ENCODE measurements around the gene KRT71.
A peak's percentile ranks its signal among the peaks of the same experiment; 100 is the strongest.

KRT71 gene

DNA sequence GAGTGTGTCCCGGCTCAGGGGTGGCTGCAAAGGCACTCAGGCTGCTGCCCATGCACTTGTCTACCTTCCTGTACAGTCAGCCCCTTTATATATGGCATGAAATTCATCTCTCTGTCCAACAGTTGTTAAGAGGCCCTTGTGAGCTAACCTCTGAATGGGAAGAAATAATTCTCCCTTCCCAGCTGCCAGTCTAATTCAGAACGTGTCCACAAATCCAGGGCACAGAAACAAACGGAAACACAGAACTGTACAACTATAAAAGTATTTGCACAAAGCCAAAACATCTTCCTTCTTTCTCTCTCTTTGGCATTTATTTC is 33.6 kb downstream of the KRT71 start:
- no peak for DNase-seq (ENCODE audit: low read depth)
- no peak overlapping the region for H3K4me3 ChIP-seq (replicated peaks; ENCODE audit: low read depth, low read length)
- TF ChIP-seq, protein P1, sequence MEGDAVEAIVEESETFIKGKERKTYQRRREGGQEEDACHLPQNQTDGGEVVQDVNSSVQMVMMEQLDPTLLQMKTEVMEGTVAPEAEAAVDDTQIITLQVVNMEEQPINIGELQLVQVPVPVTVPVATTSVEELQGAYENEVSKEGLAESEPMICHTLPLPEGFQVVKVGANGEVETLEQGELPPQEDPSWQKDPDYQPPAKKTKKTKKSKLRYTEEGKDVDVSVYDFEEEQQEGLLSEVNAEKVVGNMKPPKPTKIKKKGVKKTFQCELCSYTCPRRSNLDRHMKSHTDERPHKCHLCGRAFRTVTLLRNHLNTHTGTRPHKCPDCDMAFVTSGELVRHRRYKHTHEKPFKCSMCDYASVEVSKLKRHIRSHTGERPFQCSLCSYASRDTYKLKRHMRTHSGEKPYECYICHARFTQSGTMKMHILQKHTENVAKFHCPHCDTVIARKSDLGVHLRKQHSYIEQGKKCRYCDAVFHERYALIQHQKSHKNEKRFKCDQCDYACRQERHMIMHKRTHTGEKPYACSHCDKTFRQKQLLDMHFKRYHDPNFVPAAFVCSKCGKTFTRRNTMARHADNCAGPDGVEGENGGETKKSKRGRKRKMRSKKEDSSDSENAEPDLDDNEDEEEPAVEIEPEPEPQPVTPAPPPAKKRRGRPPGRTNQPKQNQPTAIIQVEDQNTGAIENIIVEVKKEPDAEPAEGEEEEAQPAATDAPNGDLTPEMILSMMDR (IDR thresholded peaks at IDR 0.05; ENCODE audit: low read length, missing control alignments), result no peak

GRCh38 chr12:52518574-52519386 is 34.2 kb downstream of the KRT71 start:
- no peak for DNase-seq (ENCODE audit: low read depth)
- H3K4me3 ChIP-seq (replicated peaks; ENCODE audit: low read depth, low read length), result no peak overlapping the region
- TF ChIP-seq, protein P1 (IDR thresholded peaks at IDR 0.05; ENCODE audit: low read length, missing control alignments), result no peak

- no peak for DNase-seq (ENCODE audit: low read depth)
- TF ChIP-seq, protein P1 (IDR thresholded peaks at IDR 0.05; ENCODE audit: low read length, missing control alignments), result no peak
- H3K4me3 ChIP-seq (replicated peaks; ENCODE audit: low read depth, low read length), result no peak overlapping the region
Measured at GRCh38 chr12:52517888-52518287, 35.1 kb downstream of the KRT71 start.

GRCh38 chr12:52517005-52517835 is 35.7 kb downstream of the KRT71 start:
- H3K4me3 ChIP-seq (replicated peaks; ENCODE audit: low read depth, low read length), result no peak overlapping the region
- TF ChIP-seq, protein P1 (IDR thresholded peaks at IDR 0.05; ENCODE audit: low read length, missing control alignments), result no peak
- DNase-seq (ENCODE audit: low read depth), result no peak

DNA sequence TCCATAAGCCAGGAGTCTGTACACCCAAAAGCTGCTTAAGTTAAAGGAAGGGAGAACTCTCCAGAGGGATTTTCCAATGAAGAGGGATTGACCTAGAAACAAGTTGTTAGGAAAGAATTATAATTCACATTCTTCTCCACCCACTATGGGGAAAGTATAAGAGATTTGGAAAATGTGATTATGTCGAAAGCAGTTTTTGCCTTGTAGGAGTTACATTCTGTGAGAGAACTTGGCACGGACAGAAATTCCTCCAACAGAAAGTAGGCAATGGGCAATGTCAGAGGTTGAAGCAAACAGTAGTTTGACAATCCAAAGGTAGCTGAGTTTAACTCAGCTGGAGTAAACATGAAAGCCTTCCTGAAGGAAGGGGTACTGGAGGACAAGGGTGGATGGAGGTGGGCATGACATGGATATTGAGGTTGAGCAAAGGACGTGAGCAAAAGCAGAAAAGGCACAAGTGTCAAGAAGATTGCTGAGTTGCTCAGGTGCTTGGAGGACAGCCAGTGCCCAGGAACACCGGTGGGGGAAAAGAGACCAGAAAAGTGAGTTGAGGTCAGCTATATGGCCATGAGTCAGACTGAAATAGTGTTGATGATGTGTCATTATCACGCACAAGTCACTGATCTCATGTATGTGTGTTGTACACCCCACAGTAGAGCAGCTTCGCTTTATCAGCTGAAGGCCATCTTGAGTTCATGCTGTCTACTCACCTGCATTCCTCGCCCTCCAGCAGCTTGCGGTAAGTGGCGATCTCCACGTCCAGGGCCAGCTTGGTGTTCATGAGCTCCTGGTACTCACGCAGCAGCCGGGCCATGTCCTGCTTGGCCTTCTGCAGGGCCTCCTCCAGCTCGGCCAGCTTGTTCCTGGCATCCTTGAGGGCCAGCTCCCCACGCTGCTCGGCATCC is 36.8 kb downstream of the KRT71 start:
- DNase-seq (ENCODE audit: low read depth), result peak; percentile 53
- H3K4me3 ChIP-seq (replicated peaks; ENCODE audit: low read depth, low read length), result no peak overlapping the region
- TF ChIP-seq, protein P1 (IDR thresholded peaks at IDR 0.05; ENCODE audit: low read length, missing control alignments), result no peak

DNA sequence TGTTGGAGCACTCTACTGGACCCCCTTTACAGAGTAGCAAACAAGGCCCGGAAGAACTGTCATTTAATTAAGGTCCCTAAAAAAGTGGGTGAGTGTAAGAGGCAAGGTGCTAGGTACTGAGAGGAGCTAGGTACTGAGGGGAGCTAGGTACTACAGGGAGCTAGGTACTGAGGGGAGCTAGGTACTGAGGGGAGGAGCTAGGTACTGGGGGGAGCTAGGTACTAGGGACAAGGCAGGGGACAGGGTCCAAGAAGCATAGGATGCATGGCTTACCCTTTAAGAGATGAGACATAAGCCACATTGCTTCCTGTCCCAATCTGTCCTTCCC is 37.7 kb downstream of the KRT71 start:
- no peak overlapping the region for H3K4me3 ChIP-seq (replicated peaks; ENCODE audit: low read depth, low read length)

More for the DNA sequence above, 37.7 kb downstream of the KRT71 start:
- DNase-seq (ENCODE audit: low read depth), result no peak
- TF ChIP-seq, protein P1 (IDR thresholded peaks at IDR 0.05; ENCODE audit: low read length, missing control alignments), result no peak
